ENCODE results near the gene TLCD3A. TPM values are rescaled to one million over a fixed set of nuclear protein-coding genes. Genes with fewer than 3 reads are reported as not detected.

TLCD3A gene
- total and polyA plus RNA-seq, 9 of the 15 experiments (the other 6 are each of a cell fraction or from before 2014, with no cell fraction given) = 1.3 to 13.5 (median 7.3) TPM

GRCh38 chr17:752002-752619 lies 19.7 kb downstream of the TLCD3A start, which contains the start of gene GEMIN4 (continued):
- TF ChIP-seq BMI1 (IDR thresholded peaks at IDR 0.05; ENCODE audit: low read length) = no peak
- TF ChIP-seq RREB1 (CRISPR knock-in tag; IDR thresholded peaks at IDR 0.05) = no peak
- no peak for TF ChIP-seq ZNF408 (CRISPR knock-in tag; IDR thresholded peaks at IDR 0.05; ENCODE audit: low read depth)
- TF ChIP-seq ARHGAP35 (IDR thresholded peaks at IDR 0.05; ENCODE audit: partially characterized antibody) = no peak
- no peak for TF ChIP-seq CREB3 (tag; conservative IDR thresholded peaks at IDR 0.05; ENCODE audit: low read depth)
- TF ChIP-seq CEBPZ (IDR thresholded peaks at IDR 0.05; ENCODE audit: borderline replicate concordance, low read depth, low read length) = no peak
- TF ChIP-seq SRSF3 (IDR thresholded peaks at IDR 0.05; ENCODE audit: insufficient read depth, low read length) = no peak
- TF ChIP-seq ZNF561 (CRISPR knock-in tag; conservative IDR thresholded peaks at IDR 0.05) = no peak
- TF ChIP-seq PBX2 (CRISPR knock-in tag; IDR thresholded peaks at IDR 0.05; ENCODE audit: low read depth) = no peak
- no peak for TF ChIP-seq PBX2 (tag; conservative IDR thresholded peaks at IDR 0.05; ENCODE audit: low read depth)
- no peak for TF ChIP-seq ATF6 (CRISPR knock-in tag; IDR thresholded peaks at IDR 0.05)
- no peak for TF ChIP-seq ZNF217 (CRISPR knock-in tag; IDR thresholded peaks at IDR 0.05)

All from K562 (cell line).